H9 (cell line): Measurements from ENCODE around the gene ADAMTS18. TPM values are rescaled to one million over a fixed set of nuclear protein-coding genes. Genes with fewer than 3 reads are reported as not detected.

Source experiments
- DNase-seq: peaks from one replicate; pipeline ENCODE4 v3.0.0-alpha.2; 2017
- H2AFZ ChIP-seq: one replicate; pipeline ENCODE4 v1.6.1; 2013; ENCODE audit warnings: mild to moderate bottlenecking, low read length, control low read depth, moderate library complexity
- H2AK5ac ChIP-seq: 2 replicates; pipeline ENCODE4 v1.6.1; 2013; ENCODE audit warnings: low read length, control low read depth, mixed read lengths; ENCODE audit not compliant: insufficient read length
- H2BK120ac ChIP-seq: one replicate; pipeline ENCODE4 v1.6.1; 2013; ENCODE audit warnings: low read depth, mild to moderate bottlenecking, low read length, control low read depth, inconsistent platforms; ENCODE audit not compliant: poor library complexity, severe bottlenecking
- H2BK12ac ChIP-seq: 2 replicates; pipeline ENCODE4 v1.6.1; 2013; ENCODE audit warnings: low read length, control low read depth, mixed read lengths, low read depth; ENCODE audit not compliant: insufficient read length
- H2BK15ac ChIP-seq: 2 replicates; pipeline ENCODE4 v1.6.1; 2013; ENCODE audit warnings: low read depth, low read length, control low read depth
- H2BK20ac ChIP-seq: one replicate; pipeline ENCODE4 v1.6.1; 2013; ENCODE audit warnings: low read depth, mild to moderate bottlenecking, low read length, control low read depth, inconsistent platforms; ENCODE audit not compliant: poor library complexity, severe bottlenecking
- H2BK5ac ChIP-seq: 2 replicates; pipeline ENCODE4 v1.6.1; 2013; ENCODE audit warnings: low read length, control low read depth, mixed read lengths; ENCODE audit not compliant: insufficient read length
- H3K14ac ChIP-seq: 2 replicates; pipeline ENCODE4 v1.6.1; 2013; ENCODE audit warnings: low read length, control low read depth; ENCODE audit not compliant: insufficient read depth
- H3K18ac ChIP-seq: 2 replicates; pipeline ENCODE4 v1.6.1; 2013; ENCODE audit warnings: low read depth, mild to moderate bottlenecking, mixed read lengths, low read length, control low read depth; ENCODE audit not compliant: insufficient read length
- H3K23ac ChIP-seq: 2 replicates; pipeline ENCODE4 v1.6.1; 2013; ENCODE audit warnings: low read length, control low read depth, mixed read lengths, low read depth; ENCODE audit not compliant: insufficient read length
- H3K23me2 ChIP-seq: 2 replicates; pipeline ENCODE4 v1.6.1; 2013; ENCODE audit warnings: low read depth, mild to moderate bottlenecking, mixed read lengths, low read length, control low read depth; ENCODE audit not compliant: insufficient read length, poor library complexity, severe bottlenecking
- H3K27ac ChIP-seq: 2 replicates; pipeline ENCODE4 v1.5.1; 2013; ENCODE audit warnings: low read length, control low read depth, mixed read lengths, low read depth; ENCODE audit not compliant: insufficient read length
- H3K27me3 ChIP-seq: 2 replicates; pipeline ENCODE4 v1.6.1; 2013; ENCODE audit warnings: low read length, control low read depth, inconsistent platforms; ENCODE audit not compliant: insufficient read depth
- H3K4ac ChIP-seq: 2 replicates; pipeline ENCODE4 v1.6.1; 2013; ENCODE audit warnings: low read depth, mild to moderate bottlenecking, control low read depth, inconsistent platforms, low read length, moderate library complexity
- H3K4me1 ChIP-seq: 2 replicates; pipeline ENCODE4 v1.6.1; 2013; ENCODE audit warnings: low read length, control low read depth, inconsistent platforms; ENCODE audit not compliant: insufficient read depth
- H3K4me2 ChIP-seq: 2 replicates; pipeline ENCODE4 v1.6.1; 2013; ENCODE audit warnings: low read length, control low read depth, mixed read lengths; ENCODE audit not compliant: insufficient read length, insufficient read depth
- H3K56ac ChIP-seq: 2 replicates; pipeline ENCODE4 v1.6.1; 2013; ENCODE audit warnings: low read depth, mild to moderate bottlenecking, mixed read lengths, low read length, control low read depth; ENCODE audit not compliant: insufficient read length
- H3K79me1 ChIP-seq: 2 replicates; pipeline ENCODE4 v1.6.1; 2013; ENCODE audit warnings: low read depth, mild to moderate bottlenecking, moderate library complexity, low read length, control low read depth, inconsistent platforms; ENCODE audit not compliant: insufficient read depth, poor library complexity, severe bottlenecking
- H3K79me2 ChIP-seq: 2 replicates; pipeline ENCODE4 v1.6.1; 2013; ENCODE audit warnings: low read length, control low read depth, inconsistent platforms; ENCODE audit not compliant: insufficient read depth
- H3K9ac ChIP-seq: 2 replicates; pipeline ENCODE4 v1.6.1; 2013; ENCODE audit warnings: low read length, control low read depth, mixed read lengths; ENCODE audit not compliant: insufficient read length; ENCODE audit errors: extremely low read depth
- H3K9me3 ChIP-seq: one replicate; pipeline ENCODE4 v1.6.1; 2013; ENCODE audit warnings: low read depth, low read length, inconsistent platforms; ENCODE audit not compliant: control insufficient read depth
- H3T11ph ChIP-seq: one replicate; pipeline ENCODE4 v1.6.1; 2013; ENCODE audit warnings: mild to moderate bottlenecking, low read length, control low read depth, inconsistent platforms
- H4K20me1 ChIP-seq: one replicate; pipeline ENCODE4 v1.6.1; 2013; ENCODE audit not compliant: control insufficient read depth, insufficient read length, insufficient read depth
- H4K5ac ChIP-seq: 2 replicates; pipeline ENCODE4 v1.6.1; 2013; ENCODE audit warnings: low read depth, mild to moderate bottlenecking, mixed read lengths, low read length, control low read depth; ENCODE audit not compliant: insufficient read length
- H4K8ac ChIP-seq: replicated peaks from 2 replicates; pipeline ENCODE4 v1.6.1; 2013; ENCODE audit warnings: low read length, control low read depth, mixed read lengths, low read depth; ENCODE audit not compliant: insufficient read length
- H4K91ac ChIP-seq: 2 replicates; pipeline ENCODE4 v1.6.1; 2013; ENCODE audit warnings: low read depth, mild to moderate bottlenecking, moderate library complexity, mixed read lengths, low read length, control low read depth; ENCODE audit not compliant: insufficient read length
- H3K27ac Mint-ChIP-seq, 3 experiments: 2 replicates in 2 of 3; 3 replicates in 1 of 3; pipeline ENCODE4 v1.8.0; 2020 to 2021; ENCODE audit warnings: mixed read lengths in 3 of 3, mild to moderate bottlenecking in 1 of 3, moderate library complexity in 1 of 3
- H3K27me3 Mint-ChIP-seq: 2 replicates; pipeline ENCODE4 v1.8.0; 2021; ENCODE audit warnings: low read depth, mild to moderate bottlenecking, moderate library complexity, mixed read lengths
- H3K36me3 Mint-ChIP-seq, 3 experiments: 2 replicates in 2 of 3; 3 replicates in 1 of 3; pipeline ENCODE4 v1.8.0; 2020 to 2021; ENCODE audit warnings: low read depth in 3 of 3, mixed read lengths in 3 of 3; ENCODE audit not compliant: insufficient read depth in 1 of 3
- H3K4me1 Mint-ChIP-seq, 2 experiments: 2 replicates each; pipeline ENCODE4 v1.8.0; 2020; ENCODE audit warnings: mixed read lengths in 2 of 2
- H3K4me3 Mint-ChIP-seq, 2 experiments: 2 replicates in 1 of 2; 3 replicates in 1 of 2; pipeline ENCODE4 v1.8.0; 2020 to 2021; ENCODE audit warnings: mild to moderate bottlenecking in 2 of 2, mixed read lengths in 2 of 2, moderate library complexity in 1 of 2
- H3K9me3 Mint-ChIP-seq, 2 experiments: 2 replicates in 1 of 2; 3 replicates in 1 of 2; pipeline ENCODE4 v1.8.0; 2020; ENCODE audit warnings: mild to moderate bottlenecking in 2 of 2, mixed read lengths in 2 of 2, moderate library complexity in 1 of 2
- WGBS: extraction: QIAGEN DNeasy Blood & Tissue Kit; methylation state at CpG from one replicate; pipeline ENCODE4 v1.1.7; 2013; ENCODE audit warnings: missing lambda C conversion rate, low lambda C conversion rate, mixed read lengths; ENCODE audit not compliant: insufficient read length; ENCODE audit errors: extremely low coverage; 5-methylcytosine and 5-hydroxymethylcytosine counted together
- total RNA-seq: library from RNA; stranded (reverse); gene quantifications from 2 replicates; pipeline ENCODE4 v1.2.1, GENCODE V29; 2021
- TF ChIP-seq, protein P1 (sequence below): fragments of 200-600 bp; sonication (generic); conservative IDR thresholded peaks from 3 replicates; pipeline ENCODE4 v1.8.0; 2021; ENCODE audit warnings: antibody characterized with exemption, mild to moderate bottlenecking

ADAMTS18 gene
- total RNA-seq, 1 experiment from 2014 or later: 0.07 TPM

DNA sequence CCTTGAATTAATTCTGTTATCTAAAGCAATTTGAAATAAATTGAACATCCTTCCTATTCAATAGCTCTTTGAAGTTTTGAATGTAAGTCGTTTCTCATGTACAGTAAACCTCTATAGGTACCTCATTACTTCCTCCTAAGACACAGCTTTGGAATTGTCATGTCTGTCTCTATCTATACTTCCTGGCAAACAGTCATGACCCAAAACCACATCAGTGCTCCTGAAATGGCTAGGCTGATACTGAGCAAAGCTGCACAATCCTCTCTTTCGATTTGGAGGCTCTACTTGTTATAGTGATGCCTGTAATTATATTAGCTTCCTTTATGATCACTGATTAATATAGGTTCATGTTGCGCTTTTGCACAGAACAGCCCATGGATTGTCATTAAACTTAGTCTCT lies 110.1 kb downstream of the ADAMTS18 start:
- Histone ChIP-seq H3K9me3 (no peaks in the 10 kb centered on the region), H3K14ac (no peak overlapping the region), H3K27me3 (no peaks in the 10 kb centered on the region), H2BK20ac (no peak overlapping the region), H3K27ac (no peak overlapping the region), H2AFZ (no peak overlapping the region), H3K56ac (no peak overlapping the region), H4K8ac (no peak overlapping the region), H3K23ac (no peak overlapping the region), H3T11ph (no peak overlapping the region), H3K4me1 (no peaks in the 10 kb centered on the region), H2BK12ac (no peak overlapping the region), H3K9ac (no peak overlapping the region), H2AK5ac (no peak overlapping the region), H3K23me2 (no peaks in the 10 kb centered on the region), H3K4me2 (no peak overlapping the region), H2BK15ac (no peak overlapping the region), H3K18ac (no peak overlapping the region), H3K4ac (no peak overlapping the region), H4K5ac (no peak overlapping the region), H3K79me1 (no peaks in the 10 kb centered on the region), H4K20me1 (no peaks in the 10 kb centered on the region), H4K91ac (no peak overlapping the region), H2BK5ac (no peak overlapping the region), H3K79me2 (no peaks in the 10 kb centered on the region), H2BK120ac (no peak overlapping the region)
- H3K27ac Mint-ChIP-seq: no peak overlapping the region
- H3K4me1 Mint-ChIP-seq: no peaks in the 10 kb centered on the region
- DNase-seq: no peak
- TF ChIP-seq, protein P1, sequence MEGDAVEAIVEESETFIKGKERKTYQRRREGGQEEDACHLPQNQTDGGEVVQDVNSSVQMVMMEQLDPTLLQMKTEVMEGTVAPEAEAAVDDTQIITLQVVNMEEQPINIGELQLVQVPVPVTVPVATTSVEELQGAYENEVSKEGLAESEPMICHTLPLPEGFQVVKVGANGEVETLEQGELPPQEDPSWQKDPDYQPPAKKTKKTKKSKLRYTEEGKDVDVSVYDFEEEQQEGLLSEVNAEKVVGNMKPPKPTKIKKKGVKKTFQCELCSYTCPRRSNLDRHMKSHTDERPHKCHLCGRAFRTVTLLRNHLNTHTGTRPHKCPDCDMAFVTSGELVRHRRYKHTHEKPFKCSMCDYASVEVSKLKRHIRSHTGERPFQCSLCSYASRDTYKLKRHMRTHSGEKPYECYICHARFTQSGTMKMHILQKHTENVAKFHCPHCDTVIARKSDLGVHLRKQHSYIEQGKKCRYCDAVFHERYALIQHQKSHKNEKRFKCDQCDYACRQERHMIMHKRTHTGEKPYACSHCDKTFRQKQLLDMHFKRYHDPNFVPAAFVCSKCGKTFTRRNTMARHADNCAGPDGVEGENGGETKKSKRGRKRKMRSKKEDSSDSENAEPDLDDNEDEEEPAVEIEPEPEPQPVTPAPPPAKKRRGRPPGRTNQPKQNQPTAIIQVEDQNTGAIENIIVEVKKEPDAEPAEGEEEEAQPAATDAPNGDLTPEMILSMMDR: no peak
- no peaks in the 10 kb centered on the region; the same call in 1 of the 2 replicates for H3K27me3 Mint-ChIP-seq
- WGBS: no CpG with 5 or more reads among the region's 3 CpGs
- H3K9me3 Mint-ChIP-seq: no peaks in the 10 kb centered on the region
- no peak overlapping the region for H3K4me3 Mint-ChIP-seq
- no peaks in the 10 kb centered on the region for H3K36me3 Mint-ChIP-seq
